HG03439 (cell line): Measurements from ENCODE around the gene POLR2J3.
"Not testable (repeated sequence)": the region's sequence is repeated elsewhere in the genome, so short reads cannot be mapped to it uniquely, and the experiment has no call there.

Experiments
- ATAC-seq: cut with Tn5 transposase; IDR thresholded peaks from one replicate; pipeline ENCODE4 v1.9.1; 2021; ENCODE audit warnings: mild to moderate bottlenecking, moderate library complexity; ENCODE audit not compliant: unreplicated experiment

POLR2J3 gene

GRCh38 chr7:102524803-102525202 lies 47.6 kb downstream of the POLR2J3 start:
- not testable (repeated sequence) for ATAC-seq

- not testable (repeated sequence) for ATAC-seq
Measured at GRCh38 chr7:102520797-102521196, 51.6 kb downstream of the POLR2J3 start.

- ATAC-seq, result peak; percentile 55
Measured at GRCh38 chr7:102517550-102518147, 54.7 kb downstream of the POLR2J3 start, which contains the start of gene RASA4B. Gene RASA4B (minus strand): TSS chr7:102517777. CDS start chr7:102517710, 67 bp downstream.
